Tibial nerve (tissue), 3 donors: ENCODE measurements around the gene TBCC.

Experiments
- POLR2A ChIP-seq, 2 donors: fragments of 450-650 bp; IDR thresholded peaks; one replicate each; pipeline ENCODE4 v1.6.1; 2017; ENCODE audit warnings: antibody characterized with exemption in 2 of 2, mild to moderate bottlenecking in 2 of 2, moderate library complexity in 2 of 2
- TF ChIP-seq, protein P1 (sequence below), 5 experiments: fragments of 200-600 bp in 3 of 5; fragments of 450-650 bp in 2 of 5; sonication (generic) in 3 of 5; IDR thresholded peaks; one replicate each; pipeline ENCODE4 v1.5.1; 2016 to 2019; ENCODE audit warnings: antibody characterized with exemption in 5 of 5, mild to moderate bottlenecking in 3 of 5, moderate library complexity in 2 of 5

DNA sequence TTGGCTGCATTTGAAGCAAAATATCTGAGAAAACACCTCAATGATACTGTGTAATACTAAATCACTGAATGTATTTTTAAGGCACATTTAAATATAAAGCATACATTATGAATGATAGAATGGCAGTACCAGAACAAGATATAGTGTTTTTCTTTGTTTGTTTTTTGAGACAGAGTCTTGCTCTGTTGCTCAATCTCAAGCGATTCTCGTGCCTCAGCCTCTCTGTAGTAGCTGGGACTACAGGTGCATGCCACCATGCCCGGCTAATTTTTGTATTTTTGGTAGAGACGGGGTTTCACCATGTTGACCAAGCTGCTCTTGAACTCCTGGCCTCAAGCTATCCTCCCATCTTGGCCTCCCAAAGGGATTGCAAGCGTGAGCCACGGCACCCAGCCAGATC, 33.6 kb upstream of the TBCC start:
- TF ChIP-seq, protein P1, sequence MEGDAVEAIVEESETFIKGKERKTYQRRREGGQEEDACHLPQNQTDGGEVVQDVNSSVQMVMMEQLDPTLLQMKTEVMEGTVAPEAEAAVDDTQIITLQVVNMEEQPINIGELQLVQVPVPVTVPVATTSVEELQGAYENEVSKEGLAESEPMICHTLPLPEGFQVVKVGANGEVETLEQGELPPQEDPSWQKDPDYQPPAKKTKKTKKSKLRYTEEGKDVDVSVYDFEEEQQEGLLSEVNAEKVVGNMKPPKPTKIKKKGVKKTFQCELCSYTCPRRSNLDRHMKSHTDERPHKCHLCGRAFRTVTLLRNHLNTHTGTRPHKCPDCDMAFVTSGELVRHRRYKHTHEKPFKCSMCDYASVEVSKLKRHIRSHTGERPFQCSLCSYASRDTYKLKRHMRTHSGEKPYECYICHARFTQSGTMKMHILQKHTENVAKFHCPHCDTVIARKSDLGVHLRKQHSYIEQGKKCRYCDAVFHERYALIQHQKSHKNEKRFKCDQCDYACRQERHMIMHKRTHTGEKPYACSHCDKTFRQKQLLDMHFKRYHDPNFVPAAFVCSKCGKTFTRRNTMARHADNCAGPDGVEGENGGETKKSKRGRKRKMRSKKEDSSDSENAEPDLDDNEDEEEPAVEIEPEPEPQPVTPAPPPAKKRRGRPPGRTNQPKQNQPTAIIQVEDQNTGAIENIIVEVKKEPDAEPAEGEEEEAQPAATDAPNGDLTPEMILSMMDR (IDR thresholded peaks at IDR 0.05) = no peak
- TF ChIP-seq POLR2A (IDR thresholded peaks at IDR 0.05) = no peak
